Ramos (cell line): Measurements from ENCODE around the gene ZCCHC3.

Source experiments
- in situ Hi-C: fragments of 300-500 bp; cut with MboI; formaldehyde crosslinking; loops from one replicate; pipeline ENCODE4 v1.14.3; 2022; ENCODE audit warnings: low sequenced_read_pairs; ENCODE audit not compliant: unreplicated experiment

ZCCHC3 gene

GRCh38 chr20:278607-279571 lies 18.5 kb upstream of the ZCCHC3 start:
- in situ Hi-C loops: no loop called here

- in situ Hi-C loops: no loop called here
These were observed 13.2 kb upstream of the ZCCHC3 start for GRCh38 chr20:284172-284571.

- in situ Hi-C loops: no loop called here
These were observed 10.9 kb upstream of the ZCCHC3 start for GRCh38 chr20:286508-286907.

- in situ Hi-C loops: no loop called here
These were observed 8.2 kb upstream of the ZCCHC3 start for GRCh38 chr20:288956-289692.

GRCh38 chr20:289693-290083 lies 7.7 kb upstream of the ZCCHC3 start:
- in situ Hi-C loops: no loop called here

GRCh38 chr20:290084-290831 lies 7.1 kb upstream of the ZCCHC3 start, which contains the start of gene C20orf96:
TSS of gene C20orf96 (minus strand) at chr20:290750. CDS start at chr20:290610, 140 bp downstream.
- in situ Hi-C loops: no loop called here

GRCh38 chr20:294602-295001 lies 2.8 kb upstream of the ZCCHC3 start:
- in situ Hi-C loops: no loop called here

- in situ Hi-C loops: no loop called here
These were observed 1.6 kb upstream of the ZCCHC3 start for GRCh38 chr20:295804-296203.

- in situ Hi-C loops: no loop called here
These were observed 780 bp downstream of the ZCCHC3 start for GRCh38 chr20:297925-298775.

- in situ Hi-C loops: no loop called here
These were observed 1.5 kb downstream of the ZCCHC3 start for GRCh38 chr20:298776-299391.

- in situ Hi-C loops: no loop called here
These were observed 3.1 kb downstream of the ZCCHC3 start for GRCh38 chr20:300345-300990.

GRCh38 chr20:301886-302848 lies 4.8 kb downstream of the ZCCHC3 start:
- in situ Hi-C loops: no loop called here

- in situ Hi-C loops: no loop called here
These were observed 8.4 kb downstream of the ZCCHC3 start for GRCh38 chr20:305745-306144.

GRCh38 chr20:308427-309038 lies 11.2 kb downstream of the ZCCHC3 start:
- in situ Hi-C loops: no loop called here

- in situ Hi-C loops: no loop called here
These were observed 12.0 kb downstream of the ZCCHC3 start for GRCh38 chr20:309306-309840.

GRCh38 chr20:309841-310644 lies 12.7 kb downstream of the ZCCHC3 start:
- in situ Hi-C loops: no loop called here
